PC-3 (cell line): ENCODE results near the gene GK. TPM values are rescaled to one million over a fixed set of nuclear protein-coding genes. Genes with fewer than 3 reads are reported as not detected.
A peak's percentile ranks its signal among the peaks of the same experiment; 100 is the strongest.

Experiments used
- ATAC-seq: fragments of 200-7000 bp; cut with Tn5 transposase; 2 replicates; pipeline ENCODE4 v1.9.1; 2020; ENCODE audit warnings: mild to moderate bottlenecking, moderate library complexity
- BruUV-seq: library from RNA; stranded (reverse); fragments of 400-500 nt; replicated peaks from 2 replicates; lab custom pipeline; 2021; lab: Mats Ljungman, UMichigan
- CTCF ChIA-PET: fragments of 300-600 bp; sonication (Branson Sonifier 250); formaldehyde crosslinking; loops from one replicate; lab custom pipeline; 2022; ENCODE audit warnings: antibody characterized with exemption; lab: Charles Lee
- POLR2A ChIA-PET: fragments of 300-600 bp; sonication (Branson Sonifier 250); formaldehyde crosslinking; loops from one replicate; lab custom pipeline; 2022; ENCODE audit warnings: antibody characterized with exemption; ENCODE audit not compliant: unreplicated experiment; lab: Charles Lee
- DNase-seq: peaks from one replicate; pipeline ENCODE4 v3.0.0-alpha.2; 2015
- H2AFZ ChIP-seq: fragments of 300-600 bp; sonication (generic); 2 replicates; pipeline ENCODE4 v1.6.0; 2016; ENCODE audit warnings: antibody characterized with exemption, low read length
- H3F3A ChIP-seq: fragments of 300-600 bp; sonication (generic); one replicate; pipeline ENCODE4 v1.6.0; 2017; ENCODE audit warnings: antibody characterized with exemption, low read length, control low read depth, mild to moderate bottlenecking; ENCODE audit not compliant: unreplicated experiment
- H3K27ac ChIP-seq: fragments of 300-600 bp; sonication (generic); 2 replicates; pipeline ENCODE4 v1.5.1; 2016; ENCODE audit warnings: mild to moderate bottlenecking, low read length
- H3K27me3 ChIP-seq: fragments of 300-600 bp; sonication (generic); 2 replicates; pipeline ENCODE4 v1.6.1; 2016; ENCODE audit warnings: low read length, mixed read lengths
- H3K36me3 ChIP-seq: fragments of 300-600 bp; sonication (generic); 2 replicates; pipeline ENCODE4 v1.6.1; 2016; ENCODE audit warnings: low read depth, mixed run types, low read length, mixed read lengths
- H3K4me1 ChIP-seq: fragments of 300-600 bp; sonication (generic); 2 replicates; pipeline ENCODE4 v1.5.1; 2016; ENCODE audit warnings: low read length; ENCODE audit not compliant: insufficient read depth
- H3K4me2 ChIP-seq: fragments of 300-600 bp; sonication (generic); 2 replicates; pipeline ENCODE4 v1.6.0; 2016; ENCODE audit warnings: low read length
- H3K4me3 ChIP-seq: fragments of 300-600 bp; sonication (generic); 2 replicates; pipeline ENCODE4 v1.5.1; 2016; ENCODE audit warnings: mild to moderate bottlenecking, low read length, mixed read lengths
- H3K79me2 ChIP-seq: fragments of 300-600 bp; sonication (generic); 2 replicates; pipeline ENCODE4 v1.6.1; 2017; ENCODE audit warnings: low read length, mixed read lengths
- H3K9ac ChIP-seq: fragments of 300-600 bp; sonication (generic); 2 replicates; pipeline ENCODE4 v1.6.0; 2016; ENCODE audit warnings: mild to moderate bottlenecking, low read length
- H3K9me2 ChIP-seq: fragments of 300-600 bp; sonication (generic); replicated peaks from 2 replicates; pipeline ENCODE4 v1.6.1; 2016; ENCODE audit warnings: mixed run types, low read length, mixed read lengths
- H3K9me3 ChIP-seq: fragments of 300-600 bp; sonication (generic); 2 replicates; pipeline ENCODE4 v1.6.1; 2016; ENCODE audit warnings: low read length, mixed read lengths
- H4K20me1 ChIP-seq: fragments of 300-600 bp; sonication (generic); 2 replicates; pipeline ENCODE4 v1.6.1; 2016; ENCODE audit warnings: low read length, mixed read lengths
- CTCF ChIP-seq: fragments of 300-600 bp; sonication (generic); conservative IDR thresholded peaks from 2 replicates; pipeline ENCODE4 v1.5.1; 2017; ENCODE audit warnings: antibody characterized with exemption, low read depth, mild to moderate bottlenecking, low read length
- EZH2 ChIP-seq: fragments of 300-600 bp; sonication (generic); IDR thresholded peaks from one replicate; pipeline ENCODE4 v1.6.1; 2017; ENCODE audit warnings: antibody characterized with exemption, mild to moderate bottlenecking, low read length; ENCODE audit not compliant: unreplicated experiment
- EZH2phosphoT487 ChIP-seq: fragments of 300-600 bp; sonication (generic); IDR thresholded peaks from 2 replicates; pipeline ENCODE4 v1.6.1; 2018; ENCODE audit warnings: mild to moderate bottlenecking, antibody characterized with exemption, low read length, borderline replicate concordance
- intact Hi-C: fragments of 100-400 bp; cut with micrococcal nuclease; formaldehyde crosslinking; loops from 2 replicates; pipeline ENCODE4 v1.9.0; 2023
- total RNA-seq: library from RNA; depleted of rRNA; stranded (reverse); fragments of >200 nt; gene quantifications from 2 replicates; pipeline ENCODE4 v1.2.3, GENCODE V29; 2014

GK gene
- total RNA-seq, 1 experiment from 2014 or later, result 4.1 TPM

GRCh38 chrX:30741545-30741944 lies 88.3 kb downstream of the GK start:
- no peak overlapping the region for H3K27ac ChIP-seq
- H3K9me3 ChIP-seq, result no peaks in the 10 kb centered on the region
- no peaks in the 10 kb centered on the region for H3K4me1 ChIP-seq
- H3K36me3 ChIP-seq, result no peaks in the 10 kb centered on the region
- H3F3A ChIP-seq, result no peaks in the 10 kb centered on the region
- ChIA-PET CTCF (no interaction called here), POLR2A (no interaction called here)
- H4K20me1 ChIP-seq, result no peaks in the 10 kb centered on the region
- H2AFZ ChIP-seq, result no peak overlapping the region
- intact Hi-C loops, result no loop called here
- no peak for TF ChIP-seq CTCF
- no peak for TF ChIP-seq EZH2
- no peak for TF ChIP-seq EZH2phosphoT487
- H3K4me2 ChIP-seq, result no peak overlapping the region
- DNase-seq, result no peak
- no peaks in the 10 kb centered on the region for H3K27me3 ChIP-seq
- H3K9ac ChIP-seq, result no peak overlapping the region
- no peaks in the 10 kb centered on the region for H3K9me2 ChIP-seq
- no peak for ATAC-seq
- H3K4me3 ChIP-seq, result no peak overlapping the region
- no peaks in the 10 kb centered on the region for H3K79me2 ChIP-seq
- BruUV-seq, result no TSS peak

GRCh38 chrX:30748342-30748960 lies 95.2 kb downstream of the GK start:
- ChIA-PET POLR2A (no interaction called here), CTCF (no interaction called here)
- BruUV-seq, result no TSS peak
- Histone ChIP-seq H2AFZ (no peak overlapping the region), H4K20me1 (no peaks in the 10 kb centered on the region), H3K27ac (no peak overlapping the region), H3F3A (no peaks in the 10 kb centered on the region), H3K4me1 (peaks cover 9% of the 10 kb centered on the region; the same call in 1 of the 2 replicates), H3K9me2 (no peaks in the 10 kb centered on the region), H3K36me3 (no peaks in the 10 kb centered on the region), H3K9me3 (no peaks in the 10 kb centered on the region), H3K4me2 (no peak overlapping the region), H3K4me3 (no peak overlapping the region), H3K27me3 (no peaks in the 10 kb centered on the region), H3K9ac (no peak overlapping the region), H3K79me2 (no peaks in the 10 kb centered on the region)
- intact Hi-C loops, result no loop called here
- TF ChIP-seq EZH2, result no peak
- no peak for TF ChIP-seq EZH2phosphoT487
- TF ChIP-seq CTCF, result no peak
- no peak for ATAC-seq
- DNase-seq, result no peak

- peak; percentile 64 for DNase-seq
- no peak overlapping the region for H3K4me2 ChIP-seq
- H3K4me3 ChIP-seq, result no peak overlapping the region
- CTCF ChIA-PET, result no interaction called here
- no peaks in the 10 kb centered on the region for H3F3A ChIP-seq
- no peaks in the 10 kb centered on the region for H3K9me3 ChIP-seq
- H3K79me2 ChIP-seq, result no peaks in the 10 kb centered on the region
- no peaks in the 10 kb centered on the region for H4K20me1 ChIP-seq
- no peaks in the 10 kb centered on the region for H3K9me2 ChIP-seq
- POLR2A ChIA-PET, result no interaction called here
- TF ChIP-seq CTCF, result no peak
- no peak for TF ChIP-seq EZH2phosphoT487
- no peak for TF ChIP-seq EZH2
- intact Hi-C loops, result no loop called here
- no peak overlapping the region for H3K27ac ChIP-seq
- H2AFZ ChIP-seq, result no peak overlapping the region
- H3K4me1 ChIP-seq, result peaks cover 9% of the 10 kb centered on the region; the same call in 1 of the 2 replicates
- H3K9ac ChIP-seq, result no peak overlapping the region
- H3K36me3 ChIP-seq, result no peaks in the 10 kb centered on the region
- BruUV-seq, result no TSS peak
- no peak for ATAC-seq
- H3K27me3 ChIP-seq, result no peaks in the 10 kb centered on the region
These were observed 98.3 kb downstream of the GK start for GRCh38 chrX:30751497-30751896.
